ENCODE measurements around the gene COL12A1. TPM values are rescaled to one million over a fixed set of nuclear protein-coding genes. Genes with fewer than 3 reads are reported as not detected.

The COL12A1 gene
- total RNA-seq, 1 experiment from 2014 or later, result 9.5 TPM

GRCh38 chr6:75109765-75110164 is 96.1 kb downstream of the COL12A1 start:
- POLR2A ChIA-PET (ENCODE audit: low non-redundant PET), result no interaction called here
- H3K36me3 ChIP-seq (ENCODE audit: insufficient read depth, low read length, poor library complexity, severe bottlenecking), result no peaks in the 10 kb centered on the region
- no peak overlapping the region for H3K27ac ChIP-seq (ENCODE audit: low read depth, low read length, poor library complexity, severe bottlenecking)
- H3K27me3 ChIP-seq (replicated peaks; ENCODE audit: insufficient read depth, low read depth, low read length, poor library complexity), result no peaks in the 10 kb centered on the region
- TF ChIP-seq EZH2 (IDR thresholded peaks at IDR 0.05; ENCODE audit: borderline replicate concordance, low read depth, low read length, poor library complexity, severe bottlenecking), result no peak
- no peak for TF ChIP-seq CTCF (conservative IDR thresholded peaks at IDR 0.05; ENCODE audit: low read depth, low read length)
- H3K9me3 ChIP-seq (ENCODE audit: low read depth, low read length, poor library complexity, severe bottlenecking), result no peaks in the 10 kb centered on the region
- DNase-seq (ENCODE audit: low spot score), result no peak
- intact Hi-C loops (cut with micrococcal nuclease; ENCODE audit: unreplicated experiment), result no loop called here
- CTCF ChIA-PET, result no interaction called here
- BruUV-seq (replicated peaks), result no TSS peak
- no peak overlapping the region for H3K4me3 ChIP-seq (ENCODE audit: low read depth, low read length, poor library complexity, severe bottlenecking)
- H3K4me1 ChIP-seq (ENCODE audit: insufficient read depth, low read length, poor library complexity, severe bottlenecking), result peaks cover 9% of the 10 kb centered on the region

DNA sequence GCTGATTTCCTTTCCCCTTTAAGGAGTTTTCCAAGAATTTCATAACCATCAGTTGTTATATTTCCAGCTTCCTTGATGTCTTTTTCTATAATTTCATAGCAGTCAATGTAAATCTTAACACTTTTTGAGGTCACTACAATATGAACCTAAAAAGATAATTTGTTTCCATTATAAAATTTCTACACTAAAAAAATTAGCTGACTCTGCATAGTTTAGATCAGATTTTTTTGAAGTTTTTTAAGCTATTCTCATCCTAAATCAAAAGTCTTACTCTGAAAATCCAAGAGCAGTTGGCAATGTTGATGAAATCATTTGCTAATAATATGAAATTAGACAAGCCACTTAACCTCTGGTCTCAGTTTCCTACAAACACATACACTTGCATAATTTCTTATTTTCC is 96.8 kb downstream of the COL12A1 start:
- Histone ChIP-seq H3K4me1 (ENCODE audit: insufficient read depth, low read length, poor library complexity, severe bottlenecking) (peaks cover 9% of the 10 kb centered on the region), H3K9me3 (ENCODE audit: low read depth, low read length, poor library complexity, severe bottlenecking) (no peaks in the 10 kb centered on the region), H3K4me3 (ENCODE audit: low read depth, low read length, poor library complexity, severe bottlenecking) (no peak overlapping the region), H3K36me3 (ENCODE audit: insufficient read depth, low read length, poor library complexity, severe bottlenecking) (no peaks in the 10 kb centered on the region), H3K27ac (ENCODE audit: low read depth, low read length, poor library complexity, severe bottlenecking) (no peak overlapping the region), H3K27me3 (replicated peaks; ENCODE audit: insufficient read depth, low read depth, low read length, poor library complexity) (no peaks in the 10 kb centered on the region)
- intact Hi-C loops (cut with micrococcal nuclease; ENCODE audit: unreplicated experiment), result no loop called here
- CTCF ChIA-PET, result no interaction called here
- no TSS peak for BruUV-seq (replicated peaks)
- POLR2A ChIA-PET (ENCODE audit: low non-redundant PET), result no interaction called here
- DNase-seq (ENCODE audit: low spot score), result no peak
- TF ChIP-seq EZH2 (IDR thresholded peaks at IDR 0.05; ENCODE audit: borderline replicate concordance, low read depth, low read length, poor library complexity, severe bottlenecking) (no peak), CTCF (conservative IDR thresholded peaks at IDR 0.05; ENCODE audit: low read depth, low read length) (no peak)

DNA sequence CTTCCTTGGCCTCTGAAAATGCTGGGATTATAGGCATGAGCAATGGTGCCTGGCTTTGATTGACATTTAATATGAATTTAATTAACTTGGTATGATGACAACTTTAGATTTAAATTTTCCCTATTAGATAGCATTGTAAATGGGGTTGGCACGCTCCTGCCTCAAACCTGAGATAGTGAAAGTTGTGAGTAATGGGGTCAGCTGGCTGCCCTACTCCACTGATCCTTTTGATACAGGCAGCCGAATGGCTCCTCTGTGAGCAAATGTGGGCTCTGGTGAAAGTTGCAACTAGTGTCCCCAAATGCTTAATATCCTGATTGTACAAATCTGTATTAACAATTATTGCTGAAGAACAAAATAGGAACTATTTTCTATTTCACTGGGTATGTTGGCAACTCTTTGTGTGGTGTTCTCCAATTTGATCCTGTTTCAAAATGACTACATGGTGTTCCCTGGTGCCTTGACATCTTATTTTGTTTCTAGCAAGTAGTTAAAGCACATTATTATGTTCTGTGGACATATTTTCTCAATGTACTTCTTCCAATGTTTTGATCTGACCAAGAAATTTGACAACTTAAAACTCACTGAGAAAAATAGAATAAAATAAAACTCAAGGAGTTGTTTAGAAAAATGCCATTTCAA is 97.4 kb downstream of the COL12A1 start:
- CTCF ChIA-PET, result no interaction called here
- TF ChIP-seq EZH2 (IDR thresholded peaks at IDR 0.05; ENCODE audit: borderline replicate concordance, low read depth, low read length, poor library complexity, severe bottlenecking), result no peak
- no peak for TF ChIP-seq CTCF (conservative IDR thresholded peaks at IDR 0.05; ENCODE audit: low read depth, low read length)
- Histone ChIP-seq H3K4me3 (ENCODE audit: low read depth, low read length, poor library complexity, severe bottlenecking) (no peak overlapping the region), H3K27ac (ENCODE audit: low read depth, low read length, poor library complexity, severe bottlenecking) (no peak overlapping the region), H3K4me1 (ENCODE audit: insufficient read depth, low read length, poor library complexity, severe bottlenecking) (peaks cover 9% of the 10 kb centered on the region), H3K9me3 (ENCODE audit: low read depth, low read length, poor library complexity, severe bottlenecking) (no peaks in the 10 kb centered on the region), H3K27me3 (replicated peaks; ENCODE audit: insufficient read depth, low read depth, low read length, poor library complexity) (no peaks in the 10 kb centered on the region), H3K36me3 (ENCODE audit: insufficient read depth, low read length, poor library complexity, severe bottlenecking) (no peaks in the 10 kb centered on the region)
- DNase-seq (ENCODE audit: low spot score), result no peak
- intact Hi-C loops (cut with micrococcal nuclease; ENCODE audit: unreplicated experiment), result no loop called here
- POLR2A ChIA-PET (ENCODE audit: low non-redundant PET), result no interaction called here
- BruUV-seq (replicated peaks), result no TSS peak
